NOMO-1 (cell line): ENCODE results near the gene FNIP2.
A peak's percentile ranks its signal among the peaks of the same experiment; 100 is the strongest.
"Not testable (repeated sequence)": the region's sequence is repeated elsewhere in the genome, so short reads cannot be mapped to it uniquely, and the experiment has no call there.

ENCODE experiments used
- DNase-seq, 2 experiments: peaks; one replicate each; lab custom pipeline; 2025; ENCODE audit not compliant: unreplicated experiment in 2 of 2; lab: John Stamatoyannopoulos, UW

FNIP2 gene

GRCh38 chr4:158865520-158866177 is 96.8 kb downstream of the FNIP2 start:
- no peak for DNase-seq

- no peak for DNase-seq
Observed at GRCh38 chr4:158869001-158869400, 100.2 kb downstream of the FNIP2 start.

- no peak for DNase-seq
Observed at GRCh38 chr4:158869761-158870160, 100.9 kb downstream of the FNIP2 start.

DNA sequence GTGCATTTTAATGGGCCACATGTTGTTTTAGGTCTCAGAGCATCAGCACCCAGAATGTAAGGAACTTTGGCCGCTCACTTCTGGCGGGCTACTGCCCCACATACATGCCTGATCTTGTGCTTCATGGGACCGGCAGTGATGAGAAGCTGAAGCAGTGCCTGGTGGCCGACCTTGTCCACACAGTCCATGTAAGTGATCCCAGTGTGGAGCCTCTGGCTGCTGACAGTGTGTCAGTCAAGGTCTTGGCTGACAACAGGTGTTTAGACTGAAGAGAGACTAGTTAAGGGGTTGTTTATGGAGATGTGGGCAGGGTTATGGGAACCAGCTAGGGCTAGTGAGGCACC is 101.4 kb downstream of the FNIP2 start:
- DNase-seq: no peak

GRCh38 chr4:158870626-158871334 is 102.0 kb downstream of the FNIP2 start:
- peak in 1 of 2 experiments; percentile 10 for DNase-seq

DNA sequence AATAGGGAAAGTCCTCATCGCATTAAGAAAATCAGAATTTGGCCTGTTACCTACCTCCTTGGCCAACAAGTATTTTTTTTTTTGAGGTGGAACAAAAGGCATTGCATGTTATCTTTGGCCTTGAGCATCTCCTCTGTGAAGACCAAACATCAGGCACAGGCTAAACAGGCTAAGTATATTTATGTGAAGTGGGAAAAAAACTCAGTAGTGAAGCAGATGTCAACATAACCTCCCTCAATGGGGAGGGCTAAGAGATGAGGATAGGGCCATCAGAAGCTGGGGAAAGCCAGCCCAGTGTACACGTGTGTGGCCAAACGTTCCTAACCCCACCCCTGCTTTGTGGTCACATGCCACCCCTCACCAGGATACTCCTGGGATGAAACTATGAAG is 102.5 kb downstream of the FNIP2 start:
- DNase-seq: no peak

GRCh38 chr4:158873795-158874401 is 105.1 kb downstream of the FNIP2 start:
- DNase-seq: no peak

- DNase-seq: no peak
Observed at GRCh38 chr4:158875026-158875425, 106.2 kb downstream of the FNIP2 start.

DNA sequence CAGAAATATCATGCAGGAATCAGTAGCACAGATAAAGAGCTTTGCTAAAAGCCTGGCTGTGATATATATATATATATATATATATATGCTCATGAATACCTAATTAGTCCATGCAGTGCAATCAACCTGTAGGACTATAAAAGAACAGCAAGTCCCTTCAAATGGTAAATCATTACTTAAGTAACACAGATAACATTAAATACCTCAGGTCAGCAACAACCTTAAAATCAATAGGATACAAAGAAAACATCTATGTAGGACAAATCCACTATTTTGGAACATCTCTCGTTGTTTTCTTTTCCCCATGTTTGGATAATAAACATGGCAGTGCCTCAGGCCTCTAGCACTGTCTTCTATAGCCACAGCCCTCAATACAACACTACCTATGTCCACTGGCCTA is 106.6 kb downstream of the FNIP2 start:
- no peak for DNase-seq

- no peak for DNase-seq
Observed at GRCh38 chr4:158877069-158877468, 108.2 kb downstream of the FNIP2 start.

DNA sequence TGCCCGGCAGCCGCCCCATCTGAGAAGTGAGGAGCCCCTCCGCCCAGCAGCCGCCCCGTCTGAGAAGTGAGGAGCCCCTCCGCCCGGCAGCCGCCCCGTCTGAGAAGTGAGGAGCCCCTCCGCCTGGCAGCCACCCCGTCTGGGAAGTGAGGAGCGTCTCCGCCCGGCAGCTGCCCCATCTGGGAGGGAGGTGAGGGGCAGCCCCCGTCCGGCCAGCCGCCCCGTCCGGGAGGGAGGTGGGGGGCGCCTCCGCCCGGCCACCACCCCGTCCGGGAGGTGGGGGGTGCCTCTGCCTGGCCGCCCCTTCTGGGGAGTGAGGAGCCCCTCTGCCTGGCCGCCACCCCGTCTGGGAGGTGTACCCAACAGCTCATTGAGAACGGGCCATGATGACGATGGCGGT is 113.3 kb downstream of the FNIP2 start:
- DNase-seq: not testable (repeated sequence)

DNA sequence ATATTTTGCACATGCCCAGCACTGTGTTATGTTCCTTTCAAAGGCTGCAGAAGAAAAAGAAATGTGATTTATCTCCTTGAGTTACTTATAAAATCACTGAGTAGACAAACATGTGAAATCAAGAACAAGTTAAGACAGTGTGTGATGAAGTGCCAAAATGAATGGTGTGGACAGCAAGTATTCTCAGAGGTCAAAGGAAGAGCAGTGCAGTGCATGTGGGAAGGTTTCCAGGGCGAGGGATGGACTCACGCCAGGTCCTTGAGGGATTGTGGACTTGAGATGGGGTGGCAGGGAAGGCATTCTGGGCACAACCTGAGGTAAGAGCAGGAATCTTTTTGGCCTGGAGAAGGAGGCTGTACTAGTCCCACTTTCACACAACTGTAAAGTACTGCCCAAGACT is 115.5 kb downstream of the FNIP2 start:
- DNase-seq: no peak

- DNase-seq: no peak
Observed at GRCh38 chr4:158885564-158885963, 116.7 kb downstream of the FNIP2 start.

DNA sequence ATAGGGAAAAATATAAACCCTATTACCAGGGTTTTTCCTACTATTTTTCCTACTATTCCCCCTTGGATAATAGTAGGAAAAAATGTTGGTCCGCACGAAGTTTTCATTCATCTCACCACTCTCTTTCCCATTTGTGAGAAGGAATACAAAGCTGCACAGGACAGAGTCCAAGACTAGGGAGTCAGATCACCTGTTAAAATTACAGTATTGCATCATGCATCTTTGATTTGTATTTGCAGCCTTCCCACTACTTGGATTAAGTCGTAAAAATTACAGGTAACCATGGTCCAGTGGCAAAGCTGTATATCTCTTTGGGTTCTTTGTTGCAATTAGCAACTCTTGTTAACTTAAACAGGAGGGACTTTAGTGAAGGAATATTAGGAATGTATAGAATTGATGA is 121.5 kb downstream of the FNIP2 start:
- no peak for DNase-seq

DNA sequence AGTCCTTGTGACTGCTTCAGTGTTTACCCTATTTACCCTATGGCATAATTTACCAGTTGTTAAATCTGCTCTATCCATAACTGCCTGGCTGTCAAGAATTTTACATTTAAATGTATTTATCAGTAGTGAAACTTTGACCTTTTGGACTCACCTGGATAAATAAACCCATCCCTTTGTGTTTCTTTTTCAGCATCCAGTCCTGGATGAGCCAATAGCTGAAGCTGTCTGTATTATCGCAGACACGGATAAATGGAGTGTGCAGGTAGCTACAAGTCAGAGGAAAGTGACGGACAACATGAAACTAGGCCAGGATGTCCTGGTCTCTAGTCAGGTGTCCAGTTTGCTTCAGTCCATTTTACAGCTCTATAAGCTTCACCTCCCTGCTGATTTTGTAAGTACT is 122.4 kb downstream of the FNIP2 start:
- no peak for DNase-seq

DNA sequence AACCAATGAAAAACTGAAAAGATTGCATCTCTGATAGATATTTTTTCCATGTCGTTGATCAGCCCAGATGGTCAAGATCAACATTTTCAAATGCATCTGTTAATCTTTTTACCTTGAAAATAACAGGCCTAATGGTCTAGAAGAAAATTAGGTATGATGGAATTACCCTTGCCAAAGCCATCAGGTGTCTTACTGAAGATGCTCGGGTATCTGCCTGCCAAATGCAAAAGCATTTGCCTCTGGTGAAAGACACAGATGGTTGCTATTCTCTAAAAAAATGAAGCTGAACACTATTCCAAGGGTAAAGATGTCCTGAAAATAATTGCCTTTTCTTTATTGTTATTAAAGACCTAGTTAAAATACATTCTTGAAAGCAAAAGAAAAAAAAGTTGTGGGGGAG is 126.0 kb downstream of the FNIP2 start:
- DNase-seq: no peak

GRCh38 chr4:158895797-158896576 is 127.2 kb downstream of the FNIP2 start:
- no peak for DNase-seq

DNA sequence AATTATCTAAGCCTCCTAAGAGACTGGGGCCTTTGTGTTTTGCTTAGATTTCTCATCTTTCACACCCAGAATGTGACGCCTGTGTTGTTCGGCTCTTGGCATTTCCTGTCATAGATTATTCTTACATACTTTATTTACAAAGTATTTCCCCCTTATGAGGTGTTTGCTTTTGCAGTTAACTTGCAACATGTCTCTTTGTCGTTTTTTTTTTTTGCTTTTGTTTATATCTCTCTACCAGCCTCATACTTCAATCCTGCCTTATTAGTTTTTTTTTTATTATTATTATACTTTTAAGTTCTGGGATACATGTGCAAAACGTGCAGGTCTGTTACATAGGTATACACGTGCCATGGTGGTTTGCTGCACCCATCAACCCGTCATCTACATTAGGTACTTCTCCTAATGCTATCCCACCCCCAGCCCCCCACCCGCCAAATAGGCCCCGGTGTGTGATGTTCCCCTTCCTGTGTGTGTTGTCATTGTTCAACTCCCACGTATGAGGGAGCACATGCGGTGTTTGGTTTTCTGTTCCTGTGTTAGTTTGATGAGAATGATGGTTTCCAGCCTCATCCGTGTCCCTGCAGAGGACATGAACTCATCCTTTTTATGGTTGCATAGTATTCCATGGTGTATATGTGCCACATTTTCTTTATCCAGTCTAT is 127.9 kb downstream of the FNIP2 start:
- not testable (repeated sequence) for DNase-seq

DNA sequence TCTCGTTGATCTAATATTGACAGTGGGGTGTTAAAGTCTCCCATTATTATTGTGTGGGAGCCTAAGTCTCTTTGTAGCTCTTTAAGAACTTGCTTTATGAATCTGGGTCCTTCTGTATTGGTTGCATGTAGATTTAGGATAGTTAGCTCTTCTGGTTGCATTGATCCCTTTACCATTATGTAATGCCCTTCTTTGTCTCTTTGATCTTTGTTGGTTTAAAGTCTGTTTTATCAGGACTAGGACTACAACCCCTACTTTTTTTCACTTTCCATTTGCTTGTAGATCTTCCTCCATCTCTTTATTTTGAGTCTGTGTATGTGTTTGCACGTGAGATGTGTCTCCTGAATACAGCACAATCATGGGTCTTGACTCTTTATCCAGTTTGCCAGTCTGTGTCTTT is 131.6 kb downstream of the FNIP2 start:
- DNase-seq: not testable (repeated sequence)

DNA sequence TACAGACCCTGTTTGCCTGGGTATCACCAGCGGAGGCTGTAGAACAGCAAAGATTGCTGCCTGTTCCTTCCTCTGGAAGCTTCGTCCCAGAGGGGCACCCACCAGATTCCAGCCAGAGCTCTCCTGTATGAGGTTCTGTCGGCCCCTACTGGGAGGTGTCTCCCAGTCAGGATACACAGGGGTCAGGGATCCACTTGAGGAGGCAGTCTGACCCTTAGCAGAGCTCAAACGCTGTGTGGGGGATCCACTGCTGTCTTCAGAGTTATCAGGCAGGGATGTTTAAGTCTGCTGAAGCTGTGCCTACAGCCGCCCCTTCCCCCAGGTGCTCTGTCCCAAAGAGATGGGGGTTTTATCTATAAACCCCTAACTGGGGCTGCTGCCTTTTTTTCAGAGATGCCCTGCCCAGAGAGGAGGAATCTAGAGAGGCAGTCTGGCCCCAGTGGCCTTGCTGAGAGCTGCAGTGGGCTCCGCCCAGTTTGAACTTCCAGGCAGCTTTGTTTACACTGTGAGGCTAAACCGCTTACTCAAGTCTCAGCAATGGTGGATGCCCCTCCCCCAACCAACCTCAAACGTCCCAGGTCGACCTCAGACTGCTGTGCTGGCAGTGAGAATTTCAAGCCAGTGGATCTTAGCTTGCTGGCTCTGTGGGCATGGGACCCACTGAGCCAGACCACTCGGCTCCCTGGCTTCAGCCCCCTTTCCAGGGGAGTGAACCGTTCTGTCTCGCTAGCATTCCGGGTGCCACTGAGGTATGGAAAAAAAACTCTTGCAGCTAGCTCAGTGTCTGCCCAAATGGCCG is 133.7 kb downstream of the FNIP2 start:
- DNase-seq: not testable (repeated sequence)
